ENCODE results near the gene CASTOR1. TPM values are rescaled to one million over a fixed set of nuclear protein-coding genes. Genes with fewer than 3 reads are reported as not detected.

The CASTOR1 gene
- polyA plus RNA-seq, 1 of the 3 experiments (the other 2 are of a cell fraction) = 14.4 TPM

DNA sequence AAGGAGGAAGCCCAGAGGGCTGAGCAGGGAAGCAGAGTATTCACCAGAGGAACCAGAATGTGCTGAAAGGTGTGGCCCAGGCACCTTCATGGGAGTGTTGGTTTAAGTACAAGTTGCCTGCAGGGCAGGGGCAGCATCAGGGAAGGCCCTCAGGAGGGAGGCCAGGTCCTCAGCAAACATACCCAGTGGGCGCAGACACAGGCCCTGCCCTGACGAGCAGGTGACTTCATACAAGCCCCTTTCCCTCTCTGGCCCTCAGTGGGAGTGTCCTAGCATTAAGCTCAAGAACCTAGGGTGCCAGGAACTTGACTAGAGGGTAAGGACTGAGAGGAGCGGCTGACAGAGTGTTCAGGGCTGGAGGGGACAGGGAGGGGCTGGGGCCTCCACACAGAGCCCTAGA is 7.5 kb upstream of the CASTOR1 start:
- DNase-seq = no peak
- H3K4me3 ChIP-seq (ENCODE audit: low read depth in 2 of 2, low read length in 1 of 2) = no peak overlapping the region
- ChIA-PET POLR2A (no interaction called here), CTCF (interaction anchor here (1.4 kb wide), 1 partner anchor 9 kb away, joined by 5 read pairs; no protein-coding TSS in a partner anchor)
- no peaks in the 10 kb centered on the region for H3K79me2 ChIP-seq (ENCODE audit: insufficient read depth)
- WGBS (ENCODE audit: low lambda C conversion rate) = 100% methylated on average over 3 of the region's 3 CpGs
- no peaks in the 10 kb centered on the region for H3K27me3 ChIP-seq (ENCODE audit: insufficient read depth)
- peaks cover 0 to 54% of the 10 kb centered on the region in 2 experiments for H3K36me3 ChIP-seq (replicated peaks in 1 of 2; ENCODE audit: control insufficient read depth in 1 of 2, insufficient read depth in 2 of 2, low read length in 1 of 2)
- TF ChIP-seq MEF2A (IDR thresholded peaks at IDR 0.05; ENCODE audit: borderline replicate concordance, low read depth) = no peak
- no peak for TF ChIP-seq TEAD4 (IDR thresholded peaks at IDR 0.05; ENCODE audit: borderline replicate concordance, insufficient read depth)
- no peak for TF ChIP-seq MAX (IDR thresholded peaks at IDR 0.05; ENCODE audit: low read depth)
- TF ChIP-seq ZBTB33 (IDR thresholded peaks at IDR 0.05; ENCODE audit: borderline replicate concordance, low read depth) = no peak
- no peak for TF ChIP-seq CTCF (IDR thresholded peaks at IDR 0.05)
- no peak for TF ChIP-seq CHD2 (IDR thresholded peaks at IDR 0.05; ENCODE audit: low read length, partially characterized antibody)
- TF ChIP-seq FOXJ3 (CRISPR knock-in tag; IDR thresholded peaks at IDR 0.05) = no peak
- TF ChIP-seq RAD21 (IDR thresholded peaks at IDR 0.05; ENCODE audit: low read length) = no peak
- TF ChIP-seq GATA2 (CRISPR knock-in tag; IDR thresholded peaks at IDR 0.05) = no peak
- no peak for TF ChIP-seq GABPA (IDR thresholded peaks at IDR 0.05; ENCODE audit: low read depth)
- no peak for TF ChIP-seq YY1 (IDR thresholded peaks at IDR 0.05; ENCODE audit: low read depth)
- no peak for TF ChIP-seq RCOR1 (IDR thresholded peaks at IDR 0.05; ENCODE audit: low read length)
- no peaks in the 10 kb centered on the region for H3K9me3 ChIP-seq
- H3F3A ChIP-seq (replicated peaks; ENCODE audit: insufficient read depth) = no peaks in the 10 kb centered on the region
- H3K4me1 ChIP-seq (ENCODE audit: control insufficient read depth in 1 of 2, insufficient read depth in 2 of 2, low read depth in 1 of 2, low read length in 1 of 2) = no peaks in the 10 kb centered on the region
- H2AFZ ChIP-seq (ENCODE audit: low read depth) = no peak overlapping the region
- 0 out of 2 replicates have a peak, but pooled peaks cover 6% of the 10 kb centered on the region for H4K20me1 ChIP-seq (ENCODE audit: insufficient read depth)
- H3K4me2 ChIP-seq = no peak overlapping the region
- no peaks in the 10 kb centered on the region for H3K9me2 ChIP-seq
- no peak overlapping the region for H3K9ac ChIP-seq
- no peak overlapping the region for H3K27ac ChIP-seq (ENCODE audit: low read depth in 2 of 2, low read length in 1 of 2)

DNA sequence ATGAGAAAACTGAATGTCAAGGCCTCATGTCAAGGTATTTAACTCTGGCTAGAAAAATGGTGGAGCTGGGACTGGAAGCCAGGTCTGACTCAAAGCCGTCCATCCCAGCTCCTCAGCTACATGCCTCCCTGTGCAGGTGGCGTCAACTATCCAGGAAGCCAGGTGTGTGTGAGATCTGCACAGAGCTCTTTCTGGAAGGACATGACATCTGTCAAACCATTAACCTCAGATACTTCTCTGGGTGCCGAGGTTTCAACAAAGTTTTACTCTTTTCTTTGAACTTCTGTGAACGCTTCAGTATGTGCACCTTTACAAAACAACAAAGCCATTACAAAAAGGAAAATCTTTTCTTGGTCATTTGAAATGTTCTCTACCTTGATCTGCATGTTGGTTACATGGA is 7.0 kb upstream of the CASTOR1 start:
- H3K4me3 ChIP-seq (ENCODE audit: low read depth in 2 of 2, low read length in 1 of 2) = no peak overlapping the region
- 100% methylated on average over 3 of the region's 4 CpGs for WGBS (ENCODE audit: low lambda C conversion rate)
- H3K27ac ChIP-seq (ENCODE audit: low read depth in 2 of 2, low read length in 1 of 2) = no peak overlapping the region
- no peak overlapping the region for H3K9ac ChIP-seq
- no peaks in the 10 kb centered on the region for H3K79me2 ChIP-seq (ENCODE audit: insufficient read depth)
- H4K20me1 ChIP-seq (ENCODE audit: insufficient read depth) = 0 out of 2 replicates have a peak, but pooled peaks cover 3% of the 10 kb centered on the region
- H3K36me3 ChIP-seq (replicated peaks in 1 of 2; ENCODE audit: control insufficient read depth in 1 of 2, insufficient read depth in 2 of 2, low read length in 1 of 2) = peaks cover 0 to 57% of the 10 kb centered on the region in 2 experiments
- H3K9me2 ChIP-seq = no peaks in the 10 kb centered on the region
- no peak for DNase-seq
- no peaks in the 10 kb centered on the region for H3K27me3 ChIP-seq (ENCODE audit: insufficient read depth)
- H3K4me1 ChIP-seq (ENCODE audit: control insufficient read depth in 1 of 2, insufficient read depth in 2 of 2, low read depth in 1 of 2, low read length in 1 of 2) = peaks cover under 1 to 3% of the 10 kb centered on the region in 2 experiments; a peak in 1 of 4 replicates
- H3K4me2 ChIP-seq = no peak overlapping the region
- no peak overlapping the region for H2AFZ ChIP-seq (ENCODE audit: low read depth)
- no peaks in the 10 kb centered on the region for H3F3A ChIP-seq (replicated peaks; ENCODE audit: insufficient read depth)
- H3K9me3 ChIP-seq = no peaks in the 10 kb centered on the region
- POLR2A ChIA-PET = no interaction called here
- CTCF ChIA-PET = interaction anchor here (1.2 kb wide), 1 partner anchor 10 kb away, joined by 4 read pairs; no protein-coding TSS in a partner anchor
- TF ChIP-seq JUND (IDR thresholded peaks at IDR 0.05) = no peak
- TF ChIP-seq MXI1 (IDR thresholded peaks at IDR 0.05; ENCODE audit: low read depth, low read length) = no peak
- no peak for TF ChIP-seq GABPA (IDR thresholded peaks at IDR 0.05; ENCODE audit: low read depth)
- no peak for TF ChIP-seq ELF1 (IDR thresholded peaks at IDR 0.05)
- no peak for TF ChIP-seq NRF1 (IDR thresholded peaks at IDR 0.05; ENCODE audit: low read depth, low read length)
- no peak for TF ChIP-seq RAD21 (IDR thresholded peaks at IDR 0.05; ENCODE audit: low read length)
- TF ChIP-seq RFX5 (IDR thresholded peaks at IDR 0.05; ENCODE audit: low read length) = no peak
- TF ChIP-seq, protein P1, sequence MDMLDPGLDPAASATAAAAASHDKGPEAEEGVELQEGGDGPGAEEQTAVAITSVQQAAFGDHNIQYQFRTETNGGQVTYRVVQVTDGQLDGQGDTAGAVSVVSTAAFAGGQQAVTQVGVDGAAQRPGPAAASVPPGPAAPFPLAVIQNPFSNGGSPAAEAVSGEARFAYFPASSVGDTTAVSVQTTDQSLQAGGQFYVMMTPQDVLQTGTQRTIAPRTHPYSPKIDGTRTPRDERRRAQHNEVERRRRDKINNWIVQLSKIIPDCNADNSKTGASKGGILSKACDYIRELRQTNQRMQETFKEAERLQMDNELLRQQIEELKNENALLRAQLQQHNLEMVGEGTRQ (IDR thresholded peaks at IDR 0.05; ENCODE audit: borderline replicate concordance, low read depth, low read length) = no peak
- TF ChIP-seq IRF3 (IDR thresholded peaks at IDR 0.05; ENCODE audit: low read depth, low read length) = no peak

Measured in SK-N-SH (cell line).